GM18868 (cell line): ENCODE measurements around the gene ENTPD8.

ENCODE experiments used
- ATAC-seq: cut with Tn5 transposase; IDR thresholded peaks from one replicate; pipeline ENCODE4 v1.9.1; 2021; ENCODE audit warnings: mild to moderate bottlenecking, moderate library complexity; ENCODE audit not compliant: unreplicated experiment

Gene ENTPD8

GRCh38 chr9:137432687-137433348 is 8.3 kb downstream of the ENTPD8 start:
- ATAC-seq = no peak

GRCh38 chr9:137431416-137431931 is 9.7 kb downstream of the ENTPD8 start:
- no peak for ATAC-seq

- ATAC-seq = no peak
Observed at GRCh38 chr9:137430723-137431415, 10.3 kb downstream of the ENTPD8 start.

GRCh38 chr9:137429974-137430722 is 11.0 kb downstream of the ENTPD8 start:
- ATAC-seq = no peak

GRCh38 chr9:137429546-137429890 is 11.6 kb downstream of the ENTPD8 start:
- no peak for ATAC-seq

- ATAC-seq = no peak
Observed at GRCh38 chr9:137428841-137429545, 12.2 kb downstream of the ENTPD8 start.

- ATAC-seq = no peak
Observed at GRCh38 chr9:137428311-137428630, 12.9 kb downstream of the ENTPD8 start.

- ATAC-seq = no peak
Observed at GRCh38 chr9:137427454-137428310, 13.5 kb downstream of the ENTPD8 start.

- no peak for ATAC-seq
Observed at GRCh38 chr9:137426018-137426681, 15.0 kb downstream of the ENTPD8 start.

GRCh38 chr9:137423514-137424291 is 17.5 kb downstream of the ENTPD8 start:
- ATAC-seq = peak; percentile 27

- ATAC-seq = peak; percentile 85
Observed at GRCh38 chr9:137422604-137423513, 18.3 kb downstream of the ENTPD8 start, which contains the start of the genes EXD3 and NOXA1. TSS of gene EXD3 (minus strand) at chr9:137423162. CDS start at chr9:137395357, 27,805 bp downstream. TSS of gene NOXA1 (plus strand) at chr9:137423393. CDS start at chr9:137423530, 137 bp downstream.

- ATAC-seq = no peak
Observed at GRCh38 chr9:137421838-137422603, 19.1 kb downstream of the ENTPD8 start.

- ATAC-seq = no peak
Observed at GRCh38 chr9:137417161-137418021, 23.8 kb downstream of the ENTPD8 start.

GRCh38 chr9:137416563-137417151 is 24.5 kb downstream of the ENTPD8 start:
- ATAC-seq = no peak

GRCh38 chr9:137416006-137416562 is 25.1 kb downstream of the ENTPD8 start:
- ATAC-seq = no peak
